HG02852 (cell line): ENCODE results near the gene WWC1.
A peak's percentile ranks its signal among the peaks of the same experiment; 100 is the strongest.
"Not testable (repeated sequence)": the region's sequence is repeated elsewhere in the genome, so short reads cannot be mapped to it uniquely, and the experiment has no call there.

Source experiments
- ATAC-seq: cut with Tn5 transposase; IDR thresholded peaks from one replicate; pipeline ENCODE4 v1.9.1; 2021; ENCODE audit warnings: mild to moderate bottlenecking, moderate library complexity; ENCODE audit not compliant: unreplicated experiment

WWC1 gene

GRCh38 chr5:168286386-168286785 lies 5.1 kb upstream of the WWC1 start:
- ATAC-seq, result peak; percentile 46

- not testable (repeated sequence) for ATAC-seq
These were observed 4.6 kb upstream of the WWC1 start for GRCh38 chr5:168286863-168287262.

GRCh38 chr5:168287362-168287761 lies 4.1 kb upstream of the WWC1 start:
- ATAC-seq, result no peak

GRCh38 chr5:168288349-168289245 lies 2.8 kb upstream of the WWC1 start:
- ATAC-seq, result no peak

GRCh38 chr5:168290902-168291341 lies 523 bp upstream of the WWC1 start:
- ATAC-seq, result no peak

GRCh38 chr5:168291964-168292785 lies 730 bp downstream of the WWC1 start:
- ATAC-seq, result peak; percentile 28

GRCh38 chr5:168292786-168293696 lies 1.6 kb downstream of the WWC1 start:
- no peak for ATAC-seq

GRCh38 chr5:168295574-168296201 lies 4.2 kb downstream of the WWC1 start:
- no peak for ATAC-seq

GRCh38 chr5:168296682-168297081 lies 5.2 kb downstream of the WWC1 start:
- ATAC-seq, result no peak

GRCh38 chr5:168298949-168299348 lies 7.5 kb downstream of the WWC1 start:
- no peak for ATAC-seq

- no peak for ATAC-seq
These were observed 7.9 kb downstream of the WWC1 start for GRCh38 chr5:168299372-168299771.

- no peak for ATAC-seq
These were observed 9.1 kb downstream of the WWC1 start for GRCh38 chr5:168300326-168301182.

GRCh38 chr5:168301593-168302390 lies 10.3 kb downstream of the WWC1 start:
- no peak for ATAC-seq

- ATAC-seq, result no peak
These were observed 11.3 kb downstream of the WWC1 start for GRCh38 chr5:168302785-168303184.

- ATAC-seq, result no peak
These were observed 12.1 kb downstream of the WWC1 start for GRCh38 chr5:168303393-168304025.

GRCh38 chr5:168304349-168304748 lies 12.9 kb downstream of the WWC1 start:
- no peak for ATAC-seq

- ATAC-seq, result no peak
These were observed 13.8 kb downstream of the WWC1 start for GRCh38 chr5:168305281-168305680.

- no peak for ATAC-seq
These were observed 15.6 kb downstream of the WWC1 start for GRCh38 chr5:168307022-168307421.
